ENCODE measurements around the gene ACAA1. TPM values are rescaled to one million over a fixed set of nuclear protein-coding genes. Genes with fewer than 3 reads are reported as not detected.

The ACAA1 gene
- total and polyA plus RNA-seq, 2 of the 4 experiments (the other 2 are of a cell fraction): 30.8 to 62.4 TPM

DNA sequence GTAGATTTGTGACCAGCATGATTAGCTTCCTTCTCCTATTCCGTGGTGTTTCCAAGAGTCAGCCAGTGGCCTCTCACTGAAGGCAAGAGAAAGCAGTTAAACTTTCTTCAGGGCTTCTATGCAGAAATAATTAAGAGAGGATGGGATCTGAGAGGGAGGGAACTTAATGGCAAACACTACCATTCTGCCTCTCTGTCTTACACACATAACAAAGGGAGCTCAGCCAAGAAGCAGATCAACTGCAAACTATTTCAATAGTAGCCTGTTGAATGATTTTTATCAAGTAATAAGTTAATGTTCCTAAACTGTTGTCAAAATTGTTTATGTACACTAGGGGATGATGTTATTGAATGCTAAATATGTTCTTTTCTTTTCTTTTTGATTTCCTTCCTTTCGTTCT, 40.3 kb upstream of the ACAA1 start:
- TF ChIP-seq MAZ (IDR thresholded peaks at IDR 0.05; ENCODE audit: borderline replicate concordance, low read depth, low read length): no peak
- TF ChIP-seq, protein P1, sequence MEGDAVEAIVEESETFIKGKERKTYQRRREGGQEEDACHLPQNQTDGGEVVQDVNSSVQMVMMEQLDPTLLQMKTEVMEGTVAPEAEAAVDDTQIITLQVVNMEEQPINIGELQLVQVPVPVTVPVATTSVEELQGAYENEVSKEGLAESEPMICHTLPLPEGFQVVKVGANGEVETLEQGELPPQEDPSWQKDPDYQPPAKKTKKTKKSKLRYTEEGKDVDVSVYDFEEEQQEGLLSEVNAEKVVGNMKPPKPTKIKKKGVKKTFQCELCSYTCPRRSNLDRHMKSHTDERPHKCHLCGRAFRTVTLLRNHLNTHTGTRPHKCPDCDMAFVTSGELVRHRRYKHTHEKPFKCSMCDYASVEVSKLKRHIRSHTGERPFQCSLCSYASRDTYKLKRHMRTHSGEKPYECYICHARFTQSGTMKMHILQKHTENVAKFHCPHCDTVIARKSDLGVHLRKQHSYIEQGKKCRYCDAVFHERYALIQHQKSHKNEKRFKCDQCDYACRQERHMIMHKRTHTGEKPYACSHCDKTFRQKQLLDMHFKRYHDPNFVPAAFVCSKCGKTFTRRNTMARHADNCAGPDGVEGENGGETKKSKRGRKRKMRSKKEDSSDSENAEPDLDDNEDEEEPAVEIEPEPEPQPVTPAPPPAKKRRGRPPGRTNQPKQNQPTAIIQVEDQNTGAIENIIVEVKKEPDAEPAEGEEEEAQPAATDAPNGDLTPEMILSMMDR (conservative IDR thresholded peaks at IDR 0.05; ENCODE audit: low read depth, low read length): no peak
- no peak for TF ChIP-seq RCOR1 (IDR thresholded peaks at IDR 0.05; ENCODE audit: insufficient replicate concordance, low read length)
- no peak for TF ChIP-seq MAFK (IDR thresholded peaks at IDR 0.05; ENCODE audit: low read depth, low read length)
- TF ChIP-seq BHLHE40 (IDR thresholded peaks at IDR 0.05; ENCODE audit: low read depth, low read length): no peak
- TF ChIP-seq, protein P2, sequence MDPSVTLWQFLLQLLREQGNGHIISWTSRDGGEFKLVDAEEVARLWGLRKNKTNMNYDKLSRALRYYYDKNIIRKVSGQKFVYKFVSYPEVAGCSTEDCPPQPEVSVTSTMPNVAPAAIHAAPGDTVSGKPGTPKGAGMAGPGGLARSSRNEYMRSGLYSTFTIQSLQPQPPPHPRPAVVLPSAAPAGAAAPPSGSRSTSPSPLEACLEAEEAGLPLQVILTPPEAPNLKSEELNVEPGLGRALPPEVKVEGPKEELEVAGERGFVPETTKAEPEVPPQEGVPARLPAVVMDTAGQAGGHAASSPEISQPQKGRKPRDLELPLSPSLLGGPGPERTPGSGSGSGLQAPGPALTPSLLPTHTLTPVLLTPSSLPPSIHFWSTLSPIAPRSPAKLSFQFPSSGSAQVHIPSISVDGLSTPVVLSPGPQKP (IDR thresholded peaks at IDR 0.05; ENCODE audit: borderline replicate concordance, low read depth, low read length): no peak
- no peak for TF ChIP-seq SMC3 (IDR thresholded peaks at IDR 0.05; ENCODE audit: low read depth, low read length)
- no peak for TF ChIP-seq RFX5 (IDR thresholded peaks at IDR 0.05; ENCODE audit: low read depth, low read length)
- TF ChIP-seq FOS (IDR thresholded peaks at IDR 0.05; ENCODE audit: low read depth, low read length): no peak
- peak; percentile 52 for ATAC-seq (ENCODE audit: low read depth)

More for the DNA sequence above, 40.3 kb upstream of the ACAA1 start:
- Histone ChIP-seq H3K27me3 (ENCODE audit: control insufficient read depth, insufficient read depth, low read length) (no peaks in the 10 kb centered on the region), H4K5ac (ENCODE audit: low read depth, low read length) (no peak overlapping the region), H3K79me1 (ENCODE audit: low read depth in 1 of 2, low read length in 2 of 2) (peaks cover 0 to 55% of the 10 kb centered on the region in 2 experiments; a peak in 3 of 4 replicates), H2BK15ac (ENCODE audit: low read depth, low read length) (no peak overlapping the region), H3K9ac (ENCODE audit: low read depth, low read length) (no peak overlapping the region), H3K27ac (ENCODE audit: insufficient read depth, low read length) (no peak overlapping the region), H3K4me1 (ENCODE audit: control insufficient read depth, insufficient read depth, low read length) (peaks cover 14% of the 10 kb centered on the region), H3K4me3 (ENCODE audit: insufficient read depth, low read depth, low read length) (no peak overlapping the region), H4K8ac (ENCODE audit: low read depth in 2 of 2, low read length in 2 of 2) (no peak overlapping the region; a peak in 1 of 4 replicates), H2BK120ac (ENCODE audit: low read depth, low read length) (no peak overlapping the region), H2AFZ (replicated peaks; ENCODE audit: low read length, poor library complexity) (no peak overlapping the region), H3K9me3 (ENCODE audit: control insufficient read depth, insufficient read depth, low read length) (no peaks in the 10 kb centered on the region), H3K9me1 (ENCODE audit: insufficient read depth, low read length) (peaks cover 22% of the 10 kb centered on the region), H2BK20ac (ENCODE audit: low read depth, low read length) (no peak overlapping the region), H3K4me2 (ENCODE audit: low read depth, low read length) (no peak overlapping the region), H3K36me3 (ENCODE audit: control insufficient read depth, insufficient read depth, low read length) (peaks cover 2% of the 10 kb centered on the region; the same call in 1 of the 2 replicates), H2AK5ac (ENCODE audit: low read depth, low read length) (no peak overlapping the region), H3K23ac (ENCODE audit: low read depth, low read length) (peak overlapping the region; percentile 14; the same call in 1 of the 2 replicates), H2BK5ac (ENCODE audit: low read depth, low read length, poor library complexity, severe bottlenecking) (no peak overlapping the region), H3K56ac (ENCODE audit: extremely low read depth, insufficient read depth, low read length) (no peak overlapping the region), H4K91ac (ENCODE audit: insufficient read depth, low read depth, low read length) (no peak overlapping the region), H3K4ac (ENCODE audit: low read depth, low read length) (no peak overlapping the region), H2AK9ac (replicated peaks; ENCODE audit: low read depth, low read length, poor library complexity) (no peak overlapping the region), H3K14ac (replicated peaks; ENCODE audit: low read depth, low read length) (no peak overlapping the region), H3K18ac (ENCODE audit: low read depth, low read length) (no peak overlapping the region), H4K20me1 (ENCODE audit: insufficient read depth, low read length) (peaks cover 73% of the 10 kb centered on the region)
- dilution Hi-C loops (cut with HindIII; ENCODE audit: low sequenced_read_pairs, unreplicated experiment): no loop called here
- WGBS, 2 experiments (ENCODE audit: extremely low coverage in 2 of 2, insufficient read length in 1 of 2): 40% methylated on average over 1 of the region's 2 CpGs; no CpG with 5 or more reads in 1 of the 2 experiments
- intact Hi-C loops (cut with micrococcal nuclease): loop anchor here (5.0 kb wide), 1 partner anchor 35 kb away; no protein-coding TSS in a partner anchor
- no TSS peak for BruUV-seq (replicated peaks)
- in situ Hi-C loops (cut with MboI; ENCODE audit: low sequenced_read_pairs): no loop called here
- CTCF ChIA-PET: no interaction called here
- peak; percentile 13 for DNase-seq
- POLR2A ChIA-PET (ENCODE audit: unreplicated experiment): no interaction called here
